NCI-H2029 (cell line): ENCODE measurements around the gene CMYA5.

Source experiments
- DNase-seq: peaks from one replicate; lab custom pipeline; 2025; lab: John Stamatoyannopoulos, UW

The CMYA5 gene

DNA sequence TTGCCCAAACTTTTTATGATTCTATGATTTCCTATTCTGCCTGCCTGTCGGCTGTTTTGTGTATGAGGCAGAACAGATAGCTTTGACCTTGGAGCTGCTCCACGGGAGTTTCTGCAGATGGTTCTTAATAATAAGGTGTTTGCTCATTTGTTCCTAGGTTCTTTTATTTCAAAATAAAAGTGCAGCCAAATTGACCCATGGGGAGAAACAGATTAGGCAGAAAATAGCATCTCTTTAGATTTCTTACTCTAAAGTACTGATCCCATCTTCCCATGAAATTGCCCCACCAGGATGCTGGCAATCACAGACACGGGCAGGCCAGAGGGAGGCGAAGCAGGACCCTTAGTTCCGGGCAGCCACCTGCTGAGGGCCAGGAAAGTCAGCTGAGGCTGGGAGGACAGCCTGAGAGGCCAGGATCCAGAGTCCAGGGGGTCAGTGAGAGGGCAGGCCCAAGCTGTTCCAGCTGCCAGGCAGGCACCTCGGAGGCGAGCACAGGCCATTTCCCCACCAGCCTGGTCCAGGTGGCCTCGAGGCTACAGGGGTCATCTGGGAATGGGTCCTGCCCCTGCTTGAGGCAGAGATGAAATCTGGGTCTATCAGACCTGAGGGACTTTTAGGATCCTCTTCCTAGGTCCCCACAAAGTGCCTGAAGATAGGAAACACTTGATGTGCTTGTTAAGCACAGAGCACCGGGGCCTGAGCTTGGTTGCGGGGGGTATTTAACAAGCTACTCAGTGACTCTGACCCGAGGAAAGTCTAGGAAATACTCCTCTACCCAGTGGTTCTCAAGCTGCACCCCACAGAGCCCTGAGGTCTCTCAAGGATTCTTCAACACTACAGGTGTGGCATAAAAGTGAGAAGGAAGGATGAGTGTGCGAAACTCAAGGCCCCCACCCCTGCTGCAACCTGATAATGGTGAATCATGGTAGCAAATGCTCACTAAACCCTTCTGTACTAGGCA is 145.4 kb downstream of the CMYA5 start:
- DNase-seq = no peak

DNA sequence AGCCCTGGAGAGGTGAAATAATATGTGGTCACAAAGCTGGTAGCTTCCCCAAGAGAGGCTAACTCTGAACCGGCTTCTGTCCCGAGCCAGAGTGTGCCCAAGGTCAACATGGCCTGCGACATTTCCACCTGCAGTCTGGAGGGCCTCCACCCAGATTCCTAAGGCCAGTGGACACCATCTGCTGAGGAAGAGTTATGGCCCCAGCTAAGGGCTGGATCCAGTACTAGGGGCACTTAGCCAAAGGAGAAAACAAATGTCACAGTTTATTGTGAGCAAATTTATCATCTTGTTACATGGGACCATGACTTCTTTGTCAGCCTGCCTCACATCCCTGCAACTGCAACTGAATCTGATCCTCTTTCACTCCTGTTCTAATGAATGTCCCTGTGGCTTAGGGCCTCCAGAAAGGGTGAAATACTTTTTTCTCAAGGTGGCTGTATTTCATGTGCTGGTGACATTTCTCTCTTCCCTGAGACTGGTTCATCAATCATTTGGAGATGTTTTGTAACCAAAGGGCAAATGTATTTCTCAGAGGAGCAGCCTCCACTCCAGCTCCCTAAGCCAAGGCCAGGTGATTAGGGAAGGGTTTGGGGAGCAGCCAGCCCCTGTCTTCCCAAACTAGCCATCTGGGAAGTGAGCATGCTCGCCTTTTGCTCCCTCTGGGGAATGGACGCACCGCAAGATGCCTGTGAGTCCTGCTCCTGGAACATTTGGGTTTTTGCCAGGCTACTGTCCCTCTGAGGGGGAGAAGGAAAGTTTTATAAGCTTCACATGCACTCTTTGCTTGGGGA is 148.3 kb downstream of the CMYA5 start:
- DNase-seq = no peak

DNA sequence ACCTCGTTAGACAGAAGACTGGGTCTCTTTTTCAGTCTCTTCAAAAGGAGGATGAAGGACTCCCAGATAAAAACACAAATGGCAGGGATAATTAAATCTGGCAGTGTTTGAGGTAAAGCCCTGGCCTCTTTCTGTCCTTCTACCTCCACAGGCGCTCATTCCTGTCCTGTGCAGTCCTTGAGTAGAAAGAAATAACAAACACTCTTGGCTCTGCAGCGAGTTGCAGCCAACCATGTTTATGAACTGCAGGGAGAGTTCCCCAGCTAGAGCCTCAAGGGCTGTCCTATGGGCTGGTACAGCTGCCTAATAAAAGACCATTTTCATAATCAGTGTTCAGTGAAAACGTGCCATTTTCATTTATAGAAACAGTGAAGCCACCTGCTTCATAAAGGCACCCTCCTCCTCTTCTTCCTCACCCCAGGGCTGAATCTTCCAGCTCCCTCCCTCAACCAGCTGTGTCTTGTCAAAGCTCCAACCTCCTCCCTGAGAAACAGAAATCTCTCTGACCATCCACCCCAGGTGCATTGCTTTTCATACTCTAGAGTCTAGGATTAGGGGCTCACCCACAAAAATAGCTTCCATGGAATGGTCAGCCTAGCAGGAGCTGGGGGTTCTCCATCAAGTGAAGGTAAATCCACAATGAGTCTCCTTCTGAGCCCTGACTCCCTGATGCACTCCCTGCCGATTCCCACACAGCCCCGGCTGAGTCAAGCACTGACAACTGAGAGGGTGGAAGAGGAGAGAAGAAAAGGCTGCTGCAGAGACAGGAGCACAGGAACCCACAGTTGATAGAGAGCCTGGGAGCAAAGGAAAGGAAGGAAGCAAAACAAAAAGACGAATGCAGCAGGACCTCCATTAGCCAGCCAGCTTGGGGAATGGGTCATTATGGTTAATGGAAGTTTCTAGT is 150.7 kb downstream of the CMYA5 start:
- no peak for DNase-seq

DNA sequence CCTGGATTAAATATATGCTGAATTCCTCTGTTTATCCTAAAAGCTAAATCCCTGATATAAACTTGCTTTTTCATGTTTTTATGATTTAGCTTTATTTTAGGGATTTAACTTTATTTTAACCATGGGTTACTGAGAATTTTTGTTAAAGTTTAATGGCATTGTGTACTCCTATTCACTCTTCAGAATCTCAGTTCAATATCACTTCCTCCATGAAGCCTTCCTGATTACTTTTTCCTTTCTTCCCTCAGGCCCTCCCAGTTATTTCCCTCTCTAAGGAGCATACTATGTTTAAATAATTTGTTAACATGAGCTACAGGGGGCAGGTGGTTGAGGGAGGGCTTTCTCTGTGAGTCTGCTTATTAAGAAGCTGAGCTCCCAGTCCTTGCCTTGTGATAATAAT is 151.5 kb downstream of the CMYA5 start:
- DNase-seq = no peak

- DNase-seq = no peak
These were observed 152.6 kb downstream of the CMYA5 start for GRCh38 chr5:79842006-79842881.

GRCh38 chr5:79842991-79843390 is 153.4 kb downstream of the CMYA5 start:
- no peak for DNase-seq

GRCh38 chr5:79843450-79844388 is 154.1 kb downstream of the CMYA5 start:
- no peak for DNase-seq

DNA sequence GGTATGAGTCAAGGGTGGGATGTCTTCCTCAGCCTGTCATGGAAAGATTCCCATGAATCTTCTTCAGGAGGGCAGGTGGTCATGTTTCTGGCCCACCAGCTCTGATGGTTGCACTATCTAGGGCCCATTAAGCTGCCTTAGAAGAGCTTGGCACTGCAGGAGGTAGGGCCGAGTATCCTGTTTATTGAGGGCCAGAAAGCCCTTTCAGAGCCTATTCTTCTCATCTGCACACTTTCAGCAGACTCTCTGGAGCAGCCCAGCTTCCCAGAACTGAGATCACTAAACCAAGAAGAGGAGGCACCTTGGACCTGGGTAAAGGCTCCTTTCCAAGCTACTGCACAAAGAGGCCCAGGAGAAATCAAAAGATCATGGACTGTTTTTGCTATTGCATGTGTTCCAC is 154.9 kb downstream of the CMYA5 start:
- DNase-seq = no peak

DNA sequence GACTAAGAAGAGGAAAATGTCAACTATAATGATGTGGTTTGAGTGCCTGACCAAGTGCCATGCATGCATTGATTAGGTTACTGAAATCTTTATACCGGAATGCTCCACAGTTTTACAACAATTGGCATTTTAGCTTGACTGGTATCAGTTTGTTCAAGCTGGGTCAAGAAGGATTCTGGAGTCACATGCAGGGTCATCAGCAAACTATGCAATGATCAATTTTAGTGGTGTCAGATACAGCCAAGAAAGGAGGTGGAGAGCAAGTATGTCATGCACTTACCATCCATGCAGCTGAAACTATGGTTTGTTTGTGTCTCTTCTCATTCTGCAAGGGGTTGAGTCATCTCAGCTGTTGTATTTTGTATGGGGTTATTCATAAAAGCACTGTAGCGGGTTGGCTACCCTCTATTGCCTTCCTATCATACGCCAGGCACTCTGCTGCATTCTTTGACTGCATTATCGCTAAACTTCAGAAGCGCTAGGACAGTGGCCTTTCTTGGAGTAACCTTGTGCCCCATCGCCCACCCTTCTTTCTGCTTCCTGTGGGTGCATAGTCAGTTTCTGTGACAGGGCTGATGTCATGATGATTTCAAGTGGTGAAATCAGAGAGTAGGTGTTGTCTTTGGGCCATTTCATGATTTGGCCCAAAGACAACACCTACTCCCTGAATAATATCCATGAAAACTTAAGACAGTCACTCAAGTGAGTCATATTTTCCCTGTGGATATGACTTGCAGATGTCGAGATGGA is 156.0 kb downstream of the CMYA5 start:
- no peak for DNase-seq

DNA sequence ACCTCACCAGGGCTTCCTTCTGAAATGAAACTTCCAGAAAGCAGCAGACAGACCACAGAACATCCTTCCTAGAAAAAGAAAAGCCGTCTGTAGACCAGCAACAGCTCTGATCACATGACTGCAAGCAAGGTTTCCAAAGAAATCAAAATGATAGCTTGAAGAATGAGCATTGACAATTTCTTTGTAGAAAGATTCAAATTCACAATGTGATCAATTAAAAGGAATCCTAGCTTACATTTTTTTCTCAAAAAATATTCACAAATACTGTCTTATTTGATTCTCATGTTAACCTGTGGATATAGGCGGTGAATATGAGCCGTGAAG is 156.5 kb downstream of the CMYA5 start:
- DNase-seq = no peak

DNA sequence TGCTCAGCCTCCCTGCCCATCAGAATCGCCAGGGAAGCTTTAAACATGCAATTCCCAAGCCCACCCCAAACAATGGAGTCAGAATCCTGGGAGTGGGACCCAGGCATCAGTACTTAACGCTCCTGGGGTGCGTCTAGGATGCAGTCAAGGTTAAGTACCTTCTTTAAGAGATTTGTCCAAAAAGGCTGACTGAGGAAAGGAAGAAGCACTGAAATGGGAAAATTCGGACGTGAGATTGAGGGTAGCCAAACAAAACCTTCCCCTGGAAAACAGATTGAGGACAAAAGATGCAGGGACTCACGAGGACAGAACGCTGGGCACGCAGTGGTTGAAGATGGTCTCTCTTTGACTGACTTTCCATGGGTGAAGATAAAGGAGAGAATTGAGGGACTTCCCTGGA is 157.9 kb downstream of the CMYA5 start:
- DNase-seq = no peak

DNA sequence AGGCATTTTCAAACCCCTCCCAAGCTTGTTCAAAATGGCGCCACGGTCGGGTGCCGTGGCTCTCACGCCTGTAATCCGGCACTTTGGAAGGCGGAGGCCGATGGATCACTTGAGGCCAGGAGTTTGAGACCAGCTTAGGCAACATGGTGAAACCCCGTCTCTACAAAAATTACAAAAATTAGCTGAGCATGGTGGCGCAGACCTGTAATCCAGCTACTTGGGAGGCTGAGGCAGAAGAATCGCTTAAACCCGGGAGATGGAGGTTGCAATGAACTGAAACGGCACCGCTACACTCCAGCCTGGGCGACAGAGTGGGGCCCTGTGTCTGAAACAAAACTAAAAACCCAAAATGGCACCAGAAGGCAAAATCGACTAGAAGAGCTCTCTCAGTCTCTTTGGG is 159.4 kb downstream of the CMYA5 start:
- DNase-seq = no peak
